T-helper 22 cell (primary cell): ENCODE data around the gene ZNF221.

Source experiments
- DNase-seq: peaks from one replicate; pipeline ENCODE4 v3.0.0-alpha.2; 2020; ENCODE audit warnings: low read depth

ZNF221 gene

DNA sequence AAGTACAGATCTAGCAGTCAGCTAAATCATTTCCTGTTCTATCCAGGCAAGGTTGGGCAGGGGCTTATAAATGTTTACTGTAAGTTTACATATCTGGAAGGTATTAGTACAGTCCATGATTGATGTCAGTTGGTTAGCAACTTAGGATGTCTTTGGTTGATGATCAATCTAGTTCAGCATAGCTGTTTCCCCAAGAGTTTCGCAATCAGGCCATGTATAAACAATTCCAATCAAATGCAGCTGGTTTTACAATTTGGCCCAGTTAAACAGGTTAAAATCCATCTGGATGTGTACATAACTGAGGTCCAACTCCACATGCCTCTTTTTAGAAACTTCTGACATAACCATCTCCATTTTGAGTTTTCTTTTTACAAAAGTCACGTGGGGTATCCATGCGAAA lies 6.9 kb downstream of the ZNF221 start:
- DNase-seq: no peak

DNA sequence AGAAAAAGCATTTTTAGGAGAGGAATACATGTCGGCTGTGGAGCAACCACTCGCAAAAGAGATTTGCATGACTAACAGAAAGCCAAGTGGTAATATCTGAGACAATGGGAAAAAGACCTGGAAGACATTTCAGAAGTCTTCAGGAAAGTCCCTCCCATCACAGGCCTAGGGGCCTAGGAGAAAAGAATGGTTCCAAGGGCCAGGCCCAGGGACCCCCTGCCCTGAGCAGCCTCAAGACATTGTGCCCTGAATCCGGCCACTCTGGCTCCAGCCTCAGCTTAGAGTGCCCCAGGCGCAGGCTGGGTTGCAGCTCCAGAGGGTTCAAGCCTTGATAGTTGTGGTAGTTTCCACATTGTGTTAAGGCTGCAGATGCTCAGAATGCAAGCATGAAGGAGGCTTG lies 9.4 kb downstream of the ZNF221 start:
- DNase-seq: no peak

- no peak for DNase-seq
Measured at GRCh38 chr19:43966079-43966694, 15.2 kb downstream of the ZNF221 start.

- DNase-seq: no peak
Measured at GRCh38 chr19:43976732-43977131, 25.7 kb downstream of the ZNF221 start.

DNA sequence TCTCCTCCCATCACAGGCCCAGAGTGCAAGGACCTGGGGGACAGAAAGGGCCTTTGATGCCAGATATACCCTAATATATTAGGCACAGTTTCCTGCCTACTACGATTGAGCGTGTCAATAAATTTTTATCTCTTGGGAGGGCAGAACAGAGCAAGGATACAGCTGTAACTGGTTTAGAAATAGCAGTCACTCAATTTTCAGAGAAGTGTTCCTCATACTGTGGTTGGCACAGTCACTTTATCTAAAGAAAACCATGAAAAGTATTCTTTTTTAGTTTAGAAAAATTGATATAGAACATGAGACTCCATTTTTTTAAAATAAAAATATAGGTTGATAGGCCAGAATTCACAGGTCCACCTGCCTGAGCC lies 32.5 kb downstream of the ZNF221 start:
- DNase-seq: no peak

DNA sequence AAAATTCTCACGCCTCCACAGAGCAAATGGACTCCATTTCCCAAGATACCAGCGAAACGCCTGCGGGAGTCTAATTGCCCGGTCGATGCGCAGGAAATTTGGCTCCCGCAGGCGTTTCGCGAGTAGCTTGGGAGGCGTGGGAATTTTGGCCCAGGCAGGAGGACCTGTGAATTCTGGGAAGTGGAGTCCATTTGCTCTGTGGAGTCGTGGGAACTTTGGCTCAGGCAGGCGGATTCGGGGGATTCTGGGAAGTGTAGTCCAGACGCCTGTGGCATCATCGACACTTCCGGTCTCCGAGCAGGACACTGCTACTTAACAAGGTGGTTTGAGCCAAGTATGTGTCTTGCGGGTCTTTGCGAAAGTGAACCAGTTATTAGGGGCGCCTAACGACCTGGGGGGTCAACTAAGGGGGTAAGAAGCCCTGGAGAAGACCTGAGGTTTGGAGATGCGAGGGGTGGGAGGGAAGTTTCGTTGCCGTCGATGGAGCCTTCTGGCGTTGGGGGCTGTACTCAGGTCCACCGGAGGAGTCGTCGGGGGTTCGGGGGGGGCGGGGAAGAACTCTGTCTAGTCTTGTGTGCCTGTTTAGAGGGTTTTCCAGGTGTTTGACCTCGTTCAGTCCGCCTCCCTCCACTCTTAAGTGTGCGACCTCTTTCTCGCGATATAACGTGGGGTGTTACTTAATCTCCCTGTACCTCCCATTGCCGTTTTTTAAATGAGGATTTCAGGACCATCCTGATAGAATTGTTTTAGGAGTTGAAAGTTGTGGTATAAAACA lies 33.1 kb downstream of the ZNF221 start, which contains the start of gene ZNF155:
ZNF155 (plus strand) TSS at position 277 of the 775 bp plus-strand sequence. CDS start 4,356 bp downstream, outside the sequence.
- peak; percentile 57 for DNase-seq

DNA sequence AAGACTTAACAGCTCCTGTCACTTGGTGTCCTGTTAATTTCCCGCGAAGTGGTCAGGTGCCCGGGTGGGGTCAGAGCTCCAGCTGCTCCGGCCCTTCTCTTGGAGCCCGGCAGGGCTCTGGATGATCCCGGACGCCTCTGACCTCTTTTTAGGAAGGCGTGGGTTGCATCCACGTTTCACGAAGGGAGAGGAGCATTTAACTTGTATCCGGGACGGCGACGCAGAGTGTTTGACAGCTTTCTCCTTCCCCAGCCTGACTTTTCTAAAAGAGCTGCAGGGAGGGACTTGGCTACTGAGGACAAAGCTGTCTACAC lies 33.6 kb downstream of the ZNF221 start:
- DNase-seq: no peak

DNA sequence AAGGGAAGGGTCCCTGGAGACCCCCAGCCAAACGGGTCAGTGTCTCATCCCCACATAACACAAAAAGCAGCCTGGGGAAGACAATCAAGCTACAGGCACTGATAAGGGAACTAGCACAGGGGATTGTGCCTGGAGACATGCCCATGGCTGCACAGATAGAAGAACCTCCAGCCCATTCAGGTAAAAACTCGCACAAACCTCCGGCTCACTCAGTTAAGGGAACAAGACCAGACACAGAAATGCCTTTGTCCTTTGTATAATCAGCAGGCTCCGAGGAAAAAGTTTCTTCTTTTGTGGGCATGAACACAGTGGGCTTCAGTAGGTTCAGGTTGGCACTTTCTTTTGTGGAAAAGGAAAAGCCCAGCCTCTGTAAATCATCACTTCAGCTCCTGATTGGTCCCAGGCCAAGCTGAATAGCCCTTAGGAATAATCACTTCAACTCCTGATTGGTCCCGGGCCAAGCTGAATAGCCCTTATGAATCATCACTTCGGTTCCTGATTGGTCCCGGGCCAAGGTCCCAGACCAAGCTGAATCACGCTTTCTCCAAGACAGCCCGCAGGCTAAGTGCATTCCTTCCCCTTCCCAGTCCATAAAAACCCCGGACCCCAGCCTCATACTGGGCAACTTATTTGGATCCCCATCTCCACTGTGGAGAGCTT lies 46.7 kb downstream of the ZNF221 start:
- no peak for DNase-seq

- no peak for DNase-seq
Measured at GRCh38 chr19:44002212-44002565, 51.2 kb downstream of the ZNF221 start.

GRCh38 chr19:44002566-44003460 lies 51.8 kb downstream of the ZNF221 start, which contains the start of gene ZNF230:
TSS of gene ZNF230 (plus strand) at chr19:44002957. CDS start at chr19:44007079, 4,122 bp downstream.
- DNase-seq: peak; percentile 74

- DNase-seq: no peak
Measured at GRCh38 chr19:44003461-44004009, 52.5 kb downstream of the ZNF221 start.

- DNase-seq: no peak
Measured at GRCh38 chr19:44005973-44006372, 54.9 kb downstream of the ZNF221 start.

DNA sequence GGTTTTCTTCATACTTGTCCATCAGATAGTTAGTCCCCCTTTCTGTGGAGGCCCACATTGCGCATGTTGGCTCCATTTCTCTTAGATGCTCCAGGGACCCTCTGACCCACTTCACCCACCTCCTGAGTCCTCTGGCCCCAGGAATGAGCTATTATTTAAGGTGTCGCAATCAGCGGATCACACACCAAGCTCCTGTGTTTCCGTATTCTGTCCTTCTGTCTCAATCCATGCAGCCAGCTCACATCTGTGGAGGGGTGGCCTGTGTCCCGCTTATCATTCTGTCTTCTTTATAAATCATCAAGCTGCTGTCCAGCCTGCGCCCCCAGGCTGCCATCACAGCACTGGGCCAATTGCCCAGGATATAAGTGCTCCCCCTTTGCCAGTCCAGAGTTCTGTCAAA lies 56.4 kb downstream of the ZNF221 start:
- no peak for DNase-seq

DNA sequence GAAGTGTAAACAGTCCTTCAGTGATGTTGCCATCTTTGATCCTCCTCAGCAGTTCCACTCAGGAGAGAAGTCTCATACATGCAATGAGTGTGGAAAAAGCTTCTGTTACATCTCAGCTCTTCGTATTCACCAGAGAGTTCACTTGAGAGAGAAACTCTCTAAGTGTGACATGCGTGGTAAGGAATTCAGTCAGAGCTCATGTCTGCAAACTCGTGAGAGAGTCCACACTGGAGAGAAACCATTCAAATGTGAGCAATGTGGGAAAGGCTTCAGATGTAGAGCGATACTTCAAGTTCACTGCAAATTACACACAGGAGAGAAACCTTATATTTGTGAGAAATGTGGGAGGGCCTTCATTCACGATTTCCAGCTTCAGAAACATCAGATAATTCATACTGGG lies 59.4 kb downstream of the ZNF221 start:
- no peak for DNase-seq
